IPS-NIHi11 (cell line): ENCODE data around the gene GALNT15.
A peak's percentile ranks its signal among the peaks of the same experiment; 100 is the strongest.

Experiments
- DNase-seq: peaks from one replicate; pipeline ENCODE4 v3.0.0; 2012; ENCODE audit warnings: mixed read lengths, low spot score

The GALNT15 gene

GRCh38 chr3:16253601-16254000 is 79.1 kb downstream of the GALNT15 start:
- DNase-seq: no peak

- no peak for DNase-seq
Observed at GRCh38 chr3:16254916-16255315, 80.4 kb downstream of the GALNT15 start.

- DNase-seq: no peak
Observed at GRCh38 chr3:16255326-16255725, 80.8 kb downstream of the GALNT15 start.

- no peak for DNase-seq
Observed at GRCh38 chr3:16255726-16256125, 81.2 kb downstream of the GALNT15 start.

GRCh38 chr3:16257309-16257708 is 82.8 kb downstream of the GALNT15 start:
- no peak for DNase-seq

- no peak for DNase-seq
Observed at GRCh38 chr3:16258177-16258576, 83.7 kb downstream of the GALNT15 start.

- no peak for DNase-seq
Observed at GRCh38 chr3:16258866-16259265, 84.4 kb downstream of the GALNT15 start.

- no peak for DNase-seq
Observed at GRCh38 chr3:16260046-16260445, 85.6 kb downstream of the GALNT15 start.

GRCh38 chr3:16262174-16262573 is 87.7 kb downstream of the GALNT15 start:
- DNase-seq: no peak

GRCh38 chr3:16264174-16264707 is 89.8 kb downstream of the GALNT15 start:
- no peak for DNase-seq

GRCh38 chr3:16264708-16265454 is 90.4 kb downstream of the GALNT15 start, which contains the start of the genes DPH3 and OXNAD1:
TSS of gene DPH3 (minus strand) at chr3:16264943. CDS start at chr3:16264876, 67 bp downstream.
TSS of gene OXNAD1 (plus strand) at chr3:16265212. CDS start at chr3:16270953, 5,741 bp downstream.
- DNase-seq: peak; percentile 97

GRCh38 chr3:16265455-16265786 is 90.9 kb downstream of the GALNT15 start:
- no peak for DNase-seq

GRCh38 chr3:16266714-16267113 is 92.2 kb downstream of the GALNT15 start:
- no peak for DNase-seq

- no peak for DNase-seq
Observed at GRCh38 chr3:16270855-16271254, 96.4 kb downstream of the GALNT15 start.

GRCh38 chr3:16272588-16272987 is 98.1 kb downstream of the GALNT15 start:
- DNase-seq: no peak

- DNase-seq: no peak
Observed at GRCh38 chr3:16273867-16274266, 99.4 kb downstream of the GALNT15 start.

GRCh38 chr3:16277471-16277870 is 103.0 kb downstream of the GALNT15 start:
- DNase-seq: no peak

GRCh38 chr3:16279010-16279801 is 104.7 kb downstream of the GALNT15 start:
- no peak for DNase-seq

GRCh38 chr3:16280671-16281070 is 106.2 kb downstream of the GALNT15 start:
- no peak for DNase-seq
